Right lobe of liver (tissue), 4 donors: ENCODE measurements around the gene REEP6.

Experiments
- CTCF ChIP-seq, 4 donors: fragments of 200-600 bp in 3 of 4; fragments of 450-650 bp in 1 of 4; IDR thresholded peaks; one replicate each; pipeline versions ENCODE4 v1.5.1 to v1.8.0; 2016 to 2022; ENCODE audit warnings: antibody characterized with exemption in 4 of 4, mild to moderate bottlenecking in 2 of 4
- POLR2A ChIP-seq: fragments of 450-650 bp; IDR thresholded peaks from one replicate; pipeline ENCODE4 v1.6.1; 2017; ENCODE audit warnings: antibody characterized with exemption, mild to moderate bottlenecking
- donor health status: DM: no; HTN: no; CAD: no.
- donor health status: DM: no; HTN: no; CAD: no.
- donor health status: DM: no; HTN: yes; CAD: no.

DNA sequence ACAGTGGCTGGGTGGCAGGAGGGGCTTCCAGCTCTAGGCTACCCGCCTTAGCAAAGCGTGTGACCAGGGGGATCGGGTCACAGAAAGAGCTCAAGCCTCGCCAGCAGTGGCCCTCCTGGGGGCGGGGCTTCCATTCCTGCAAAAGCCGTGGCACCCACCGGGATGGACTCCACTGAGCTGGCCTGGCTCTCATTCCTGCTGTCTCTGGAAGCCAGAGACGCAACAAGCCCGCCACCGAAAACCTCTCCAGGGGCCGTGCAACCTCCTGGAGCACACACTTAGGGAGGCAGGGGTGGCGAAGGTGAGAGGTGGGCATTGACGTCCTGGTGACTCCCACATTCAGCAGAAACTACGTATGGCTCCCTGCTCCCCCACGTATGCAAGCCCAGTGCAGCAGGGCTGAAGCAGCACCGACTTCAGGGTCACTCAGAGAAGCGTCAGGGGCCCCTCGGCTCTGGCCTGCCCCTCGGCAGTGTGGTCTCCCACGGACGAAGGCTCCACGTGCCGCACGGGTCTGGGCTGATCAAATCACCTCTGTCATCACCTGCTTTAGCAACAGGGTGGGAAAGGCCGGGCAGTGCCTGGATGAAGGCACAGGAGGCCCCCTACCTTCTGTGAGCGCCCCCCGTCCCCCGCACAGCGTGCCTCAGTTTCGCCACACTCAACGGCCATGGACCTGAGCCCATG, 15.1 kb upstream of the REEP6 start:
- TF ChIP-seq CTCF (IDR thresholded peaks at IDR 0.05) (no peak), POLR2A (no peak)
